Activated CD4-positive, alpha-beta memory T cell treated with anti-CD3 and anti-CD28 coated beads, Interleukin-2, amount 10 ng/mL, durations not matched to agents 7 days and 5 days (primary cell): ENCODE results near the gene TBC1D16. TPM values are rescaled to one million over a fixed set of nuclear protein-coding genes. Genes with fewer than 3 reads are reported as not detected.
"Not testable (repeated sequence)": the region's sequence is repeated elsewhere in the genome, so short reads cannot be mapped to it uniquely, and the experiment has no call there.

Experiments used
- CTCF ChIA-PET: fragments of 350-600 bp; sonication (Branson Sonifier 250); formaldehyde crosslinking; loops from one replicate; lab custom pipeline; 2021; ENCODE audit warnings: antibody characterized with exemption, inconsistent platforms; lab: Charles Lee
- POLR2A ChIA-PET: fragments of 350-600 bp; sonication (Branson Sonifier 250); formaldehyde crosslinking; loops from one replicate; lab custom pipeline; 2021; ENCODE audit warnings: antibody characterized with exemption; lab: Charles Lee
- DNase-seq: peaks from one replicate; pipeline ENCODE4 v3.0.0-alpha.2; 2020
- H3K27ac Mint-ChIP-seq: one replicate; pipeline ENCODE4 v1.8.0; 2021; ENCODE audit warnings: mild to moderate bottlenecking, mixed read lengths
- H3K27me3 Mint-ChIP-seq: one replicate; pipeline ENCODE4 v1.8.0; 2021; ENCODE audit warnings: mixed read lengths
- H3K36me3 Mint-ChIP-seq: one replicate; pipeline ENCODE4 v1.8.0; 2021; ENCODE audit warnings: low read depth, mixed read lengths
- H3K4me1 Mint-ChIP-seq: one replicate; pipeline ENCODE4 v1.8.0; 2021; ENCODE audit warnings: mixed read lengths
- H3K4me3 Mint-ChIP-seq: one replicate; pipeline ENCODE4 v1.8.0; 2021; ENCODE audit warnings: mild to moderate bottlenecking, mixed read lengths
- H3K9me3 Mint-ChIP-seq: one replicate; pipeline ENCODE4 v1.8.0; 2021; ENCODE audit warnings: mixed read lengths
- total RNA-seq, 2 experiments: library from RNA; stranded (reverse); gene quantifications; one replicate each; pipeline ENCODE4 v1.2.3, GENCODE V29; 2021

The TBC1D16 gene
- total RNA-seq, 2 experiments from 2014 or later = 0.63 TPM

- H3K4me3 Mint-ChIP-seq = no peak overlapping the region
- H3K36me3 Mint-ChIP-seq = no peaks in the 10 kb centered on the region
- no peak for DNase-seq
- peaks cover 26% of the 10 kb centered on the region for H3K27me3 Mint-ChIP-seq
- POLR2A ChIA-PET = no interaction called here
- CTCF ChIA-PET = no interaction called here
- H3K27ac Mint-ChIP-seq = no peak overlapping the region
- H3K9me3 Mint-ChIP-seq = no peaks in the 10 kb centered on the region
- H3K4me1 Mint-ChIP-seq = peaks cover 10% of the 10 kb centered on the region
These were observed 76.6 kb downstream of the TBC1D16 start for GRCh38 chr17:79959042-79959441.

- Mint-ChIP-seq H3K27ac (no peak overlapping the region), H3K9me3 (no peaks in the 10 kb centered on the region), H3K4me1 (peaks cover 10% of the 10 kb centered on the region), H3K27me3 (peaks cover 20% of the 10 kb centered on the region), H3K4me3 (no peak overlapping the region), H3K36me3 (no peaks in the 10 kb centered on the region)
- CTCF ChIA-PET = no interaction called here
- DNase-seq = no peak
- POLR2A ChIA-PET = no interaction called here
These were observed 78.8 kb downstream of the TBC1D16 start for GRCh38 chr17:79956853-79957252.

- CTCF ChIA-PET, H3K27ac Mint-ChIP-seq, H3K4me1 Mint-ChIP-seq, DNase-seq, POLR2A ChIA-PET, H3K36me3 Mint-ChIP-seq, H3K4me3 Mint-ChIP-seq, H3K9me3 Mint-ChIP-seq: not testable (repeated sequence)
- H3K27me3 Mint-ChIP-seq = peaks cover 20% of the 10 kb centered on the region
These were observed 79.3 kb downstream of the TBC1D16 start for GRCh38 chr17:79956441-79956735.

- H3K27ac Mint-ChIP-seq = no peak overlapping the region
- H3K9me3 Mint-ChIP-seq = no peaks in the 10 kb centered on the region
- H3K4me3 Mint-ChIP-seq = no peak overlapping the region
- peaks cover 6% of the 10 kb centered on the region for H3K4me1 Mint-ChIP-seq
- peaks cover 20% of the 10 kb centered on the region for H3K27me3 Mint-ChIP-seq
- CTCF ChIA-PET = no interaction called here
- no peaks in the 10 kb centered on the region for H3K36me3 Mint-ChIP-seq
- no peak for DNase-seq
- POLR2A ChIA-PET = no interaction called here
These were observed 79.8 kb downstream of the TBC1D16 start for GRCh38 chr17:79955691-79956440.

- Mint-ChIP-seq H3K9me3 (no peaks in the 10 kb centered on the region), H3K4me1 (peaks cover 2% of the 10 kb centered on the region), H3K36me3 (no peaks in the 10 kb centered on the region), H3K4me3 (no peak overlapping the region), H3K27me3 (peaks cover 20% of the 10 kb centered on the region), H3K27ac (no peak overlapping the region)
- POLR2A ChIA-PET = no interaction called here
- CTCF ChIA-PET = no interaction called here
- no peak for DNase-seq
These were observed 80.5 kb downstream of the TBC1D16 start for GRCh38 chr17:79955167-79955549.

GRCh38 chr17:79954281-79955166 lies 81.1 kb downstream of the TBC1D16 start:
- ChIA-PET CTCF (no interaction called here), POLR2A (no interaction called here)
- peaks cover 19% of the 10 kb centered on the region for H3K27me3 Mint-ChIP-seq
- H3K27ac Mint-ChIP-seq = no peak overlapping the region
- H3K4me1 Mint-ChIP-seq = no peaks in the 10 kb centered on the region
- no peaks in the 10 kb centered on the region for H3K36me3 Mint-ChIP-seq
- H3K4me3 Mint-ChIP-seq = no peak overlapping the region
- H3K9me3 Mint-ChIP-seq = no peaks in the 10 kb centered on the region
- DNase-seq = no peak

- POLR2A ChIA-PET = no interaction called here
- CTCF ChIA-PET = no interaction called here
- DNase-seq = no peak
- H3K36me3 Mint-ChIP-seq = no peaks in the 10 kb centered on the region
- H3K4me3 Mint-ChIP-seq = no peak overlapping the region
- H3K27ac Mint-ChIP-seq = no peak overlapping the region
- H3K9me3 Mint-ChIP-seq = no peaks in the 10 kb centered on the region
- H3K4me1 Mint-ChIP-seq = no peaks in the 10 kb centered on the region
- H3K27me3 Mint-ChIP-seq = peaks cover 12% of the 10 kb centered on the region
These were observed 82.3 kb downstream of the TBC1D16 start for GRCh38 chr17:79953335-79953734.

GRCh38 chr17:79952901-79953300 lies 82.8 kb downstream of the TBC1D16 start:
- no peaks in the 10 kb centered on the region for H3K36me3 Mint-ChIP-seq
- H3K4me1 Mint-ChIP-seq = no peaks in the 10 kb centered on the region
- H3K27me3 Mint-ChIP-seq = peaks cover 11% of the 10 kb centered on the region
- no peak overlapping the region for H3K4me3 Mint-ChIP-seq
- no peak for DNase-seq
- H3K27ac Mint-ChIP-seq = no peak overlapping the region
- POLR2A ChIA-PET = no interaction called here
- CTCF ChIA-PET = no interaction called here
- no peaks in the 10 kb centered on the region for H3K9me3 Mint-ChIP-seq

GRCh38 chr17:79952265-79952877 lies 83.3 kb downstream of the TBC1D16 start:
- CTCF ChIA-PET = no interaction called here

GRCh38 chr17:79951361-79952264 lies 84.1 kb downstream of the TBC1D16 start:
- Mint-ChIP-seq H3K27me3 (peaks cover 1% of the 10 kb centered on the region), H3K27ac (no peak overlapping the region), H3K36me3 (no peaks in the 10 kb centered on the region), H3K4me1 (no peaks in the 10 kb centered on the region), H3K4me3 (no peak overlapping the region), H3K9me3 (no peaks in the 10 kb centered on the region)
- CTCF ChIA-PET = no interaction called here
- no peak for DNase-seq
- POLR2A ChIA-PET = no interaction called here

More at GRCh38 chr17:79952265-79952877, 83.3 kb downstream of the TBC1D16 start:
- POLR2A ChIA-PET = no interaction called here
- Mint-ChIP-seq H3K9me3 (no peaks in the 10 kb centered on the region), H3K27me3 (peaks cover 8% of the 10 kb centered on the region), H3K36me3 (no peaks in the 10 kb centered on the region), H3K4me3 (no peak overlapping the region), H3K4me1 (no peaks in the 10 kb centered on the region), H3K27ac (no peak overlapping the region)
- DNase-seq = no peak

GRCh38 chr17:79950751-79951150 lies 84.9 kb downstream of the TBC1D16 start:
- DNase-seq = no peak
- H3K4me1 Mint-ChIP-seq = no peaks in the 10 kb centered on the region
- H3K27me3 Mint-ChIP-seq = peaks cover under 1% of the 10 kb centered on the region
- no peaks in the 10 kb centered on the region for H3K9me3 Mint-ChIP-seq
- no peak overlapping the region for H3K4me3 Mint-ChIP-seq
- no peak overlapping the region for H3K27ac Mint-ChIP-seq
- H3K36me3 Mint-ChIP-seq = no peaks in the 10 kb centered on the region
- POLR2A ChIA-PET = no interaction called here
- CTCF ChIA-PET = no interaction called here

GRCh38 chr17:79950306-79950705 lies 85.4 kb downstream of the TBC1D16 start:
- H3K27ac Mint-ChIP-seq = no peak overlapping the region
- no peaks in the 10 kb centered on the region for H3K9me3 Mint-ChIP-seq
- no peaks in the 10 kb centered on the region for H3K4me1 Mint-ChIP-seq
- H3K36me3 Mint-ChIP-seq = no peaks in the 10 kb centered on the region
- no peak for DNase-seq
- no peaks in the 10 kb centered on the region for H3K27me3 Mint-ChIP-seq
- ChIA-PET POLR2A (no interaction called here), CTCF (no interaction called here)
- H3K4me3 Mint-ChIP-seq = no peak overlapping the region
